Rectal smooth muscle tissue (tissue), 1 donor: ENCODE results near the gene ITGAX.
"Not testable (repeated sequence)": the region's sequence is repeated elsewhere in the genome, so short reads cannot be mapped to it uniquely, and the experiment has no call there.

Experiments
- H3K27ac ChIP-seq: one replicate; pipeline ENCODE4 v1.7.0; 2013; ENCODE audit warnings: low read depth, low read length, inconsistent platforms
- H3K27me3 ChIP-seq: one replicate; pipeline ENCODE4 v1.7.0; 2013; ENCODE audit warnings: low read length; ENCODE audit not compliant: control insufficient read depth, insufficient read depth
- H3K36me3 ChIP-seq: one replicate; pipeline ENCODE4 v1.7.0; 2013; ENCODE audit warnings: low read length; ENCODE audit not compliant: control insufficient read depth, insufficient read depth
- H3K4me1 ChIP-seq: one replicate; pipeline ENCODE4 v1.7.0; 2013; ENCODE audit warnings: low read length; ENCODE audit not compliant: control insufficient read depth, insufficient read depth
- H3K4me3 ChIP-seq: one replicate; pipeline ENCODE4 v1.7.0; 2013; ENCODE audit warnings: low read length
- H3K9ac ChIP-seq: one replicate; pipeline ENCODE4 v1.7.0; 2013; ENCODE audit warnings: low read length

ITGAX gene

GRCh38 chr16:31354394-31355291, at the start of gene ITGAX:
TSS of gene ITGAX (plus strand) at chr16:31355176. CDS start at chr16:31355255, 79 bp downstream.
- Histone ChIP-seq H3K27me3 (no peaks in the 10 kb centered on the region), H3K27ac (no peak within 1 kb of the TSS), H3K4me3 (no peak within 1 kb of the TSS), H3K4me1 (no peaks in the 10 kb centered on the region), H3K36me3 (no peaks in the 10 kb centered on the region), H3K9ac (no peak within 1 kb of the TSS)

GRCh38 chr16:31305219-31305618, 49.8 kb upstream of the ITGAX start:
- Histone ChIP-seq H3K27ac (no peak overlapping the region), H3K4me3 (no peak overlapping the region), H3K36me3 (no peaks in the 10 kb centered on the region), H3K27me3 (no peaks in the 10 kb centered on the region), H3K4me1 (no peaks in the 10 kb centered on the region), H3K9ac (no peak overlapping the region)

GRCh38 chr16:31308381-31308780, 46.6 kb upstream of the ITGAX start:
- not testable (repeated sequence) for H3K9ac ChIP-seq, H3K27ac ChIP-seq, H3K4me3 ChIP-seq, H3K4me1 ChIP-seq, H3K36me3 ChIP-seq, H3K27me3 ChIP-seq

GRCh38 chr16:31322500-31322899, 32.5 kb upstream of the ITGAX start:
- Histone ChIP-seq H3K27ac (no peak overlapping the region), H3K9ac (no peak overlapping the region), H3K4me1 (no peaks in the 10 kb centered on the region), H3K36me3 (no peaks in the 10 kb centered on the region), H3K4me3 (no peak overlapping the region), H3K27me3 (no peaks in the 10 kb centered on the region)

GRCh38 chr16:31323959-31324629, 30.9 kb upstream of the ITGAX start:
- Histone ChIP-seq H3K36me3 (no peaks in the 10 kb centered on the region), H3K4me1 (no peaks in the 10 kb centered on the region), H3K4me3 (no peak overlapping the region), H3K27me3 (no peaks in the 10 kb centered on the region), H3K9ac (no peak overlapping the region), H3K27ac (no peak overlapping the region)

GRCh38 chr16:31325171-31325570, 29.8 kb upstream of the ITGAX start:
- Histone ChIP-seq H3K4me3 (no peak overlapping the region), H3K27me3 (peaks cover 3% of the 10 kb centered on the region), H3K27ac (no peak overlapping the region), H3K9ac (no peak overlapping the region), H3K4me1 (no peaks in the 10 kb centered on the region), H3K36me3 (no peaks in the 10 kb centered on the region)

- no peaks in the 10 kb centered on the region for H3K36me3 ChIP-seq
- no peaks in the 10 kb centered on the region for H3K4me1 ChIP-seq
- H3K27me3 ChIP-seq, result peaks cover 16% of the 10 kb centered on the region
- H3K27ac ChIP-seq, result no peak overlapping the region
- no peak overlapping the region for H3K4me3 ChIP-seq
- no peak overlapping the region for H3K9ac ChIP-seq
Observed at GRCh38 chr16:31327646-31328225, 27.2 kb upstream of the ITGAX start.

GRCh38 chr16:31328322-31329052, 26.5 kb upstream of the ITGAX start:
- Histone ChIP-seq H3K9ac (no peak overlapping the region), H3K27me3 (peaks cover 18% of the 10 kb centered on the region)

GRCh38 chr16:31329671-31330552, 25.1 kb upstream of the ITGAX start:
- Histone ChIP-seq H3K27me3 (peaks cover 21% of the 10 kb centered on the region), H3K27ac (no peak overlapping the region), H3K4me3 (no peak overlapping the region), H3K9ac (no peak overlapping the region), H3K4me1 (no peaks in the 10 kb centered on the region), H3K36me3 (no peaks in the 10 kb centered on the region)

More at GRCh38 chr16:31328322-31329052, 26.5 kb upstream of the ITGAX start:
- H3K36me3 ChIP-seq, result no peaks in the 10 kb centered on the region
- no peak overlapping the region for H3K27ac ChIP-seq
- no peak overlapping the region for H3K4me3 ChIP-seq
- no peaks in the 10 kb centered on the region for H3K4me1 ChIP-seq

- H3K36me3 ChIP-seq, result no peaks in the 10 kb centered on the region
- H3K27ac ChIP-seq, result no peak overlapping the region
- no peak overlapping the region for H3K4me3 ChIP-seq
- no peaks in the 10 kb centered on the region for H3K4me1 ChIP-seq
- peaks cover 21% of the 10 kb centered on the region for H3K27me3 ChIP-seq
- no peak overlapping the region for H3K9ac ChIP-seq
Observed at GRCh38 chr16:31330553-31330890, 24.5 kb upstream of the ITGAX start.

- Histone ChIP-seq H3K4me3 (no peak overlapping the region), H3K27me3 (peaks cover 21% of the 10 kb centered on the region), H3K27ac (no peak overlapping the region), H3K4me1 (no peaks in the 10 kb centered on the region), H3K36me3 (no peaks in the 10 kb centered on the region), H3K9ac (no peak overlapping the region)
Observed at GRCh38 chr16:31331141-31331764, 23.7 kb upstream of the ITGAX start.
